Measurements from ENCODE around the gene ICAM4.

GRCh38 chr19:10321874-10322835 lies 35.4 kb downstream of the ICAM4 start:
- TF ChIP-seq CTCF (IDR thresholded peaks at IDR 0.05), result no peak
- no peak for TF ChIP-seq POLR2AphosphoS5 (IDR thresholded peaks at IDR 0.05; ENCODE audit: insufficient read depth in 1 of 2, low read depth in 1 of 2)
- no peak for TF ChIP-seq POLR2A (IDR thresholded peaks at IDR 0.05)

Measured in vagina (tissue), 2 donors.